GM19397 (cell line): ENCODE results near the gene LYPD6.

Experiments used
- ATAC-seq: cut with Tn5 transposase; IDR thresholded peaks from one replicate; pipeline ENCODE4 v1.9.1; 2021; ENCODE audit warnings: mild to moderate bottlenecking, moderate library complexity; ENCODE audit not compliant: unreplicated experiment

LYPD6 gene

GRCh38 chr2:149346272-149346671, 15.9 kb downstream of the LYPD6 start:
- ATAC-seq: no peak

GRCh38 chr2:149348291-149348690, 17.9 kb downstream of the LYPD6 start:
- ATAC-seq: no peak

GRCh38 chr2:149353421-149353820, 23.0 kb downstream of the LYPD6 start:
- no peak for ATAC-seq

GRCh38 chr2:149355716-149356422, 25.5 kb downstream of the LYPD6 start:
- ATAC-seq: no peak

- ATAC-seq: no peak
Measured at GRCh38 chr2:149357058-149357457, 26.7 kb downstream of the LYPD6 start.

- ATAC-seq: no peak
Measured at GRCh38 chr2:149360106-149360505, 29.7 kb downstream of the LYPD6 start.

GRCh38 chr2:149363958-149364357, 33.6 kb downstream of the LYPD6 start:
- ATAC-seq: no peak

- no peak for ATAC-seq
Measured at GRCh38 chr2:149364839-149365238, 34.5 kb downstream of the LYPD6 start.

- ATAC-seq: no peak
Measured at GRCh38 chr2:149365931-149366583, 35.7 kb downstream of the LYPD6 start.

GRCh38 chr2:149370061-149370775, 39.8 kb downstream of the LYPD6 start:
- ATAC-seq: no peak

- ATAC-seq: no peak
Measured at GRCh38 chr2:149371476-149371875, 41.1 kb downstream of the LYPD6 start.

- no peak for ATAC-seq
Measured at GRCh38 chr2:149375801-149376361, 45.5 kb downstream of the LYPD6 start.

- no peak for ATAC-seq
Measured at GRCh38 chr2:149380205-149380604, 49.8 kb downstream of the LYPD6 start.

- no peak for ATAC-seq
Measured at GRCh38 chr2:149383340-149383739, 53.0 kb downstream of the LYPD6 start.

GRCh38 chr2:149385350-149385749, 55.0 kb downstream of the LYPD6 start:
- no peak for ATAC-seq

- ATAC-seq: no peak
Measured at GRCh38 chr2:149387411-149387810, 57.0 kb downstream of the LYPD6 start.

GRCh38 chr2:149388120-149388816, 57.9 kb downstream of the LYPD6 start:
- ATAC-seq: no peak

GRCh38 chr2:149389506-149390167, 59.2 kb downstream of the LYPD6 start:
- ATAC-seq: no peak

GRCh38 chr2:149393614-149394013, 63.2 kb downstream of the LYPD6 start:
- no peak for ATAC-seq

GRCh38 chr2:149394864-149395263, 64.5 kb downstream of the LYPD6 start:
- ATAC-seq: no peak
